HG03571 (cell line): Measurements from ENCODE around the gene DDX54.

ENCODE experiments used
- ATAC-seq: cut with Tn5 transposase; IDR thresholded peaks from one replicate; pipeline ENCODE4 v1.9.1; 2021; ENCODE audit not compliant: unreplicated experiment

The DDX54 gene

GRCh38 chr12:113165521-113166450, 19.5 kb downstream of the DDX54 start:
- ATAC-seq = no peak

DNA sequence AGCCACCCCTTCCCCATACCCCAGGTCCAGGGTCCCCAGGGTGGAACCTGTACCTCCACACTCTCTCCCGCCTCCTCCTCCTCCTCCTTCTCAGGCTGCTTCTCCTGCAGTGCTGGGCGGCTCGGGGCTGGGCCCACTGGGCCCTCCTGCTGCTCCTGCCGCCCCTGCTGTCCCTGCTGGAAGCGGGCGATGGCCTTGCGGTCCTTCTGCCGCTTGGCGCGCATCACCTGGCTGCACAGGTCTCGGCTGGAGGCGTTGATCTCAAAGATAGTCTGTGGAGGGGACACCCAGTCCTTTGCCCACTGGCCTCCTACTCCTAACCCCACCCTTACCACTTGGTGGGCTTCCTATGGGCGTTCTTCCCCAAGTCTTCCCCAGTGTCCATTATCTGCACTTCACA, 21.3 kb downstream of the DDX54 start:
- no peak for ATAC-seq

GRCh38 chr12:113163030-113163360, 22.3 kb downstream of the DDX54 start:
- no peak for ATAC-seq

- no peak for ATAC-seq
Measured at GRCh38 chr12:113162102-113163029, 22.9 kb downstream of the DDX54 start.

- no peak for ATAC-seq
Measured at GRCh38 chr12:113161415-113162016, 23.8 kb downstream of the DDX54 start.

- no peak for ATAC-seq
Measured at GRCh38 chr12:113159937-113160336, 25.3 kb downstream of the DDX54 start.

DNA sequence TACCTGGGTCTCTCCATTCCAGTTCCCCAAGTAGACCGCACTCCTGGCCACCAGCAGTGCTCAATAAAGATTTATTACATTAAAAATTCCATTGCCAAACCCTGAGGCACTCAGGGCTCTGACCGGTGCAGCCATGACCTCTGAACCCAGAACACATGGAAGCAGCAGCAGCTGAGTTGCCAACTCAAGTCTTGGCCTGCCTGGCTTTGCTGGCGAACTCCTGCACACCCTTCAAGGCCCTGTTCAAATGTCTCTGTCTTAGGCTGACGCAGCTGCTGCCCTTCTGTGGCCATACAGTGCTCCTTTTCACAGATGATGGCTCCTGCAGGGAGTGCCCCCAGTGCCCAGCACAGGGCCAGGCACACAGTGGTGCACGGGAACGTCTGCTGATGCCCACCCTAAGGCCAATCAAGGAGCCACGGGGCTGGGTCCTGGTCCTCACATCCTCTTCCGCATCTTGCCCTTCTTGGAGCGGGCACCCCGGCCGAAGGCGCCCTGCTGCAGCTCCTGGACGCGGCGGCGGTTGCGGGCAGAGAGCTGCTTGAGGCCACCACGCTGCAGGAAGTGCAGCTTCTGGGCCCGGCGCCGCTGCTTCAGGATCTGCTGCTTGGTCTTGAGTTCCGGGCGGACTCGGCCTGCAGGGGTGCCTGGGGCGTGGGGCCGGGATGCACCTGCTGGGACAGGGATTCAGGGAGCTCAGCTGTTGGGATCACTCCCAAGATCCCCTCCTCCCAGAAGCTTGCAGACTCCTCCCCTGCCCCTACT, 26.7 kb downstream of the DDX54 start:
- no peak for ATAC-seq

DNA sequence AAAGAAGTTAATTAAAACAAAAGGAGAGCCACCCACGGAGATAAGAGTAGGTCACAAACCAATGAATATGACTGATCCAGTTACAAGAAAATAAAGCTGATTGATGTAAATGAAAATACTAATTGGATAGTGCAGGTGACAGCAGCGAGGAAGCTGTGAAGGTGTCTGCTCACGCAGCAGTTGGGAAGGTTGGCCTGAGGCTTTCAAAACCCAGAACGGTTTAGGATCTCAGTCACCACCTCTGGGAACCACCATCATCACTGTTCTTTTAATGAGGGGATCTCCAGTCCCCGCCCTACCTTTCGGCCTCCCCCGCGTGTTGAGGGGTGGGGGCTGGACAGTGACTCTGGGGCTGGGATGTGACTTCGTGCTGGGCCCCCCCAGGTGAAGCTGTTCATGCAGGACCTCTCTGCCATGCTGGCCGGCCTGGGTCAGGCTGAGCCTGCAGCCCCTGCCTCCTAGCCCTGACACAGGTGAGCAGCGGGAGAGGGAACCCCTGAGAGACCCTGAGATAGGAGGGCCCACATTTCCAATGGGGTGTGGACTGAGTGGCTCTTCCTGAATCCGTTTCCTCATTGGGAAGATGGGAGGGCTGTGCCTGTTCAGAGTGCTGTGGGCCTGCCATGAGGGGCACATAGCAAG, 27.9 kb downstream of the DDX54 start:
- no peak for ATAC-seq

DNA sequence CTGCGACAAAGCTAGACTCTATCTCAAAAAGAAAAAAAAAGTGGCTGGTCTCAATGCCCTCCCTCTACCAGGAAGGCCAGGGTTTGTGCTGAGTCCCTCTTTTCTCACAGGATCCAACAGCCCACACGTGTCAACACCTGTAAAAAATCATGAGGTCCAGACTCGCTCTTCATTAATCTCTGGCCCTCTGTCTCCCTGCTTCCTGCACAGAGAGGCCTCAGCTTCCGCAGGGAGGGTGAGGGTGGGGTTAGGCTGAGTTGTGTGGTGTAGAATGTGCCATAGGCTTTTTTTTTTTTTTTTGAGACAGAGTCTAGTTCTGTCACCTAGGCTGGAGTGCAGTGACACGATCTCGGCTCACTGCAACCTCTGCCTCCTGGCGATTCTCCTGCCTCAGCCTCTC, 29.6 kb downstream of the DDX54 start:
- ATAC-seq = no peak

GRCh38 chr12:113155060-113155459, 30.2 kb downstream of the DDX54 start:
- ATAC-seq = no peak

DNA sequence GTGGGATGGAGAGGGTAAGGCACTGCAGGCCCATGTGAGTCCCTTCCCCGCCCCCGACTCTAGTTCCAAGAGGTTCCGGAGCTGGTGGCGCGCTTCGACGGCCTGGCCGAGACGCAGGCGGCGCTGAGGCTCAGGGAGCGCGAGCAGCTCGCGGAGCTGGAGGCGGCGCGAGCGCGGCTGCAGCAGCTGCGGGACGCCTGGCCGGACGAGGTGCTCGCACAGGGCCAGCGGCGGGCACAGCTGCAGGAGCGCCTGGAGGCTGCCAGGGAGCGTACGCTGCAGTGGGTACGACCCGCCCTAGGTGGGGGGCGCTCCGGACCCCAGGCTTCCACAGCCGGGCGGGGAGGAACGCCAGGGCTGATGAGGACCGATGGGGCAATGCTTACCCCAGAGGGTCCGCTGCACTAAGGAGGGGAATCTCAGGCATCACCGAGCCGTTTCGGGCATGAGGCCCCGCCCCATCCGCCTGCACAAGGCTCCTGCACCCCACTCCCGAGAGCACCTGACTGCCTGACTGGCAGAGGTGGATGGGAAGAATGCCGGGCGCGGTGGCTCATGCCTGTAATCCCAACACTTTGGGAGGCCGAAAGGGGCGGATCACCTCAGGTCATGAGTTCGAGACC, 30.8 kb downstream of the DDX54 start:
- no peak for ATAC-seq

DNA sequence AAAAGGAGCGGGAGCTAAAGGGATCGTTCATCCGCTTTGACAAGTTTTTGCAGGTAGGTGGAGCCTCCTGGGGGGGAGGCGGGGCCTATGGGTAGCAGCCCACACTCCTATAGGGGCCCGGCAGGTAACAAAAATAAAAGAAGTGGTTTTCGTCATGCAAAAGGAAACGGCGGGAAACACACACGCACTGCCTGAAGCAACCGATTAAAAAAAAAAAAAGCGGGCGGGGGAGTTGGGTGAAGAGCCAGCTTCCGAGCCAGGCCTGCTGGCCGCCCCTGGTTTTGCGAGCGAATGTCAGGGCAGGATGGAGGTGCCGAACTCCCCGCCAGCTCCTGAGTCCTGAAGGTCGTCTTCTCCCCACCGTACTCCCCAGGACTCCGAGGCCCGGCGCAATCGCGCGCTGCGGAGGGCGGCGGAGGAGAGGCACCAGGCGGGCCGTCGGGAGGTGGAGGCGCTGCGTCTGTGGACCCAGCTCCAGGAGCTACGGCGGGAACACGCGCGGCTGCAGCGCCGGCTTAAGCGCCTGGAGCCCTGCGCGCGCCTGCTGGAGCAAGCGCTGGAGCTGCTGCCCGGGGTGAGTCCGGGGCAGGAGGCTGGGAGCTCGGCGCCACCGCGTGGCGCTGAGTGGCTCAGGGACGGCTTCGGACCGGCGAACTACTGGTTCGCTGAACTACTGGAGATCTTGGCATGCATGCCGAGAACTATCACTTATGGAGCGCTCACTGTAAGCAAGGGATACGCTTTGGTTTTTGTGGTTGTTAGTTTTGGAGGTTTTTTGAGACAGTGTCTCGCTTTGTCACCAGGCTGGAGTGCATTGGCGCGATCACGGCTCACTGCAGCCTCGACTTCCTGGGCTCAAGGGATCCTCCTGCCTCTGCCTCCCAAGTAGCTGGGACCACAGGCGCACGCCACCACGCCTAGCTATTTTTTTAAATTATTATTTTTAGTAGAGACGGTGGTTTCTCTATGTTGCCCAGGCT, 32.2 kb downstream of the DDX54 start:
- no peak for ATAC-seq

GRCh38 chr12:113152196-113152834, 33.0 kb downstream of the DDX54 start:
- ATAC-seq = no peak

DNA sequence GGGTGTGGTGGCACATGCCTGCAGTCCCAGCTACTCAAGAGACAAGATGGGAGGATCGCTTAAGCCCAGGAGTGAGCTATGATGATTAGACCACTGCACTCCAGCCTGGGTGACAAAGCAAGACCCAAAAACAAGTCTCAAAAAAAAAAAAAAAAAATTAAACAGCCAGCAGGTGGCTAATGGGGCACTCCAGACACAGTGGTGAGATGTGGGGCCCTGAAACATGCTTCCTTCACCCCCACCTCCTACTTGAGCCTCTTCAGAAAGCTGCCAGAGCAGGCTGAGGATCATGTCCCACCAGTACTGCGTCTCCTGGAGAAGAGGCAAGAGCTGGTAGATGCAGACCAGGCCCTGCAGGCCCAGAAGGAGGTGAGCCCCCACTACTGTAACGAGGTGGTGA, 33.6 kb downstream of the DDX54 start:
- no peak for ATAC-seq

GRCh38 chr12:113149361-113150150, 35.7 kb downstream of the DDX54 start, which contains the start of gene CFAP73:
TSS of gene CFAP73 (plus strand) at chr12:113149724. CDS start at chr12:113149858, 134 bp downstream.
- no peak for ATAC-seq

DNA sequence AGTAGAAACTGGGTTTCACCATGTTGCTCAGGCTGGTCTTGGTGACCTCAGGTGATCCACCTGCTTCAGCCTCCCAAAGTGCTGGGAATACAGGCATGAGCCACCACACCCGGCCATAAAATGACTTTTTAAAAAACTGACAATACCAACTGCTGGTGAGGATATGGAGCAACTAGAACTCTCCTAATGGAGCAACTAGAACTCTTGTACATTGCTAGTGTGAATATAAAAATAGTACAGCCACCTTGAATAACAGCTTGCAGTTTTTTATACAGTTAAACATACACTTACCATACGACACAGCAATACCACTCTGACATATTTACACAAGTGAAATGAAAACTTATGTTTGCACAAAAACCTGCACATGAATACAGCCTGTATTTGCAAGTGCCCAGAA, 38.3 kb downstream of the DDX54 start:
- no peak for ATAC-seq
